Suppressor macrophage treated with lipopolysaccharide for 1 hour (primary cell): ENCODE measurements around the gene CPSF4.
A peak's percentile ranks its signal among the peaks of the same experiment; 100 is the strongest.
"Not testable (repeated sequence)": the region's sequence is repeated elsewhere in the genome, so short reads cannot be mapped to it uniquely, and the experiment has no call there.

Experiments used
- DNase-seq, 3 donors: peaks; one replicate each; pipeline ENCODE4 v3.0.0-alpha.2; 2020 to 2022

CPSF4 gene

DNA sequence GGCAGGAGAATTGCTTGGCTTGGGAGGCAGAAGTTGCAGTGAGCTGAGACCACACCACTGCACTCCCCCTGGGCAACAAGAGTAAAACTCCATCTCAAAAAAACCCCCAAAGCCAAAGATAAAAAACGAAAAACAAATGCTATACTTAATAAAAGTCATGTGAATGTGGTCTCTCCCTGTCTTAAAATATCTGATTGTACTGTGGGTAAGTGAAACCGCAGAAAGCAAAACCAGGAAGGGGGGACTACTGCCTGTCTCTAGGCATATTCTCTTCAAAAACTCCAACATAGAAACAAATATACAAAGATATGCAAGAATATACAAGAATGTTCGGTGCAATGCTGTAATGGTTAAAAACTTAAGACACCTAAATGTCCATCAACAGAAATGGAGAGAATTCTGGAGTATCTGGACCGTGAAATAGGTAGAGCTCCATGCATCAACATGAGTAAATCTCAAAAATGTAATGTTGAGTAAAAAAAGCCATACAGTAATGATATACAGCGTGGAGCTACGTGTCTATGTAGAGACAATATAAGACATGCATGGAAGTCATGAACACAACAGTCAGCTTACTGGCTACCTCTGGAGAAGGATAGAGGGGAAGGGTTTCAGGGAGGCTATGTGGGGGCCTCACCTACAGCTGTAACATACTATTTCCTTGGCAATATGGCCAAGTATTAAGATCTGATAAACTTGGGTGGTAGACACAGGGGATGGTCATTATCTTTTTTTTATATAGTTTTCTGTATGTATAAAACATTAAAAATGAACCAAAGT, 59.2 kb downstream of the CPSF4 start:
- no peak for DNase-seq

DNA sequence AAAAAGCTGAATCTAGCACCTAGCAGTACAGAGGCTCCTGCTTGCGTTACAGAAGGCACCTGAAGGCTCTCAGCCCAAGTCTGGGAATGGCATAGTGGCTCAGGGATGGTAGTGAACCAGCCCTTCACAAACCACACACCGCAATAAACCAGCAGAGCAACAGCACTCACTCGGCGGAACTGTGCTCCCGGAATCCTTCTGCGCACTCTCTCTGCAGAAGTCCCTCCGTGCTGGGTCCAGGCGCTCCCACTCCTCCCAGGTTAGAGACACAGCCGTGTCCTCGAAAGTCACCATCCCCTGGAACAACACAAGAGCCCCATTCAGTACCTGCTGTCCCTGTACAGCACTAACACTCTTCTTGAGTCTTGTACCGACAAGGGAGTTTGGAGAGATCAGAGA, 59.8 kb downstream of the CPSF4 start:
- DNase-seq, result no peak

DNA sequence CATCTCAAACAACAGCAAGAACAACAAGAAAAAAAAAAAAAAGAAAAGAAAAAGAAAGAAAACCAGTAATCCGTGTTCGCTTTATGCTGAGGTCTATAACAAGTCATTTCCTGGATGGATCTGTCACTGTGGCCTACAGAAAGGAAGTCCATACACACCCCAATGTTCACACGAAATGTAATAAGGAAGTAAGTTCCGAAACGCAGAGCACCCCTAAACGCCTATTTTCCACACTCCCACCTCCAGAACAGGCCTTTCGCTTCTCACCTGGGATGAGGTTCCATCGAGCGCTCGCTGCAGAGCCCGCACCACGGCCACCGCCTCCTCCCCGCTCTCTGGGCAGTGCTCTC, 60.6 kb downstream of the CPSF4 start:
- DNase-seq, result peak; percentile 48 to 66 (median 55)

DNA sequence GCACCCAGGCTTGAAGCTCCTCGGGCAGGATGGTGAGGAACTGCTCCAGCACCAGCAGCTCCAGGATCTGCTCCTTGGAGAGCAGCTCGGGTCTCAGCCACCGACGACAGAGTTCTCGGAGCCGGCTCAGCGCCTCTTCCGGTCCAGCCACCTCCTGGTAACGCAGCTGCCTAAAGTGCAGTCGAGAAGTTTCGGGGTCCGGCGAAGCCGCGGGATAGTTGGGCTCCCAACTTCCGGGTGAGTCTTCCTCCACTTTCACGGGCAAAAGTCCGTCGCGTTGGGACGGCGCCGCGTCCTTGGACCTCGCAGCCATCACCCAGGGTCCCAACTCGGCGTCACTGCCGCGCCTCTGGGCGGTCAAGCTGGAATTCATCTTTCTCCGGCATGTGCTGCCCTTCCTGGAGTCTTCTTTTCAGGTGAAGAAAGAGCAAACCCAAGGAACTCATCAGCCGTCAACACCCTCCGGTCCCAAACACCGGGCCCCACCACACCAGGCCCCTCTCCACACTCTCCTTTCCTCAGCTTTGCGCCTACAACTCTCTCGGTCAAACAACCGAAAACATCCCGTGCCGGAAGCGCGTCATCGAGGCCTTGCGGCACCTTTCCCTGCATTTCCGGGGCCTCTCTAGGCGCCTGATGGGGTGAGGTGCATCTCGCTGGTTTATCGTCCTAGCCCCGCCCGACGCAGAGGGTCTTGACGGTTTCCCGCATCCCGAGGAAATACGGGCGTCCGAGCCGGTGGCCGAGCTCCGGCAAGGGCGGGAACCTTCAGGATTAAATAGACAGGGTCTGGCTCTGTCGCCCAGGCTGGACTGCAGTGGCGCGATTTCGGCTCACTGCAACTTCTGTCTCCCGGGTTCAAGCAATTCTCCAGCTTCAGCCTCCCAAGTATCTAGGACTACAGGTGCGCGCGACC, 61.2 kb downstream of the CPSF4 start, which contains the start of gene ZNF394:
ZNF394 (minus strand) TSS at position 561 of the 916 bp plus-strand sequence; CDS start at position 373, 188 bp downstream.
- peak; percentile 94 to 95 (median 95) for DNase-seq

DNA sequence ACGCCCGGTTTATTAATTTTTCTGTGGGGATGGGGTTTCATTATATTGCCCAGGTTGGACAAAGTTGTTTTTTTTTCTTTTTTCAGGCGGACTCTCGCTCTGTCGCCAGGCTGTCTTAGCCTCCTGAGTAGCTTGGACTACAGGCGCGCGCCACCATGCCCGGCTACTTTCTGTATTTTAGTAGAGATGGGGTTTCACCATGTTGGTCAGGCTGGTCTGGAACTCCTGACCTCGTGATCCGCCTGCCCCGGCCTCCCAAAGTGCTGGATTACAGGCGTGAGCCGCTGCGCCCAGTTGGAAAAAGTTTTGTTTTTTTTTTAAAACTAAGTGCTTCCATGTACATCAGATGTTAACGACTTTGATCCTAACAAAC, 61.9 kb downstream of the CPSF4 start:
- DNase-seq, result no peak

DNA sequence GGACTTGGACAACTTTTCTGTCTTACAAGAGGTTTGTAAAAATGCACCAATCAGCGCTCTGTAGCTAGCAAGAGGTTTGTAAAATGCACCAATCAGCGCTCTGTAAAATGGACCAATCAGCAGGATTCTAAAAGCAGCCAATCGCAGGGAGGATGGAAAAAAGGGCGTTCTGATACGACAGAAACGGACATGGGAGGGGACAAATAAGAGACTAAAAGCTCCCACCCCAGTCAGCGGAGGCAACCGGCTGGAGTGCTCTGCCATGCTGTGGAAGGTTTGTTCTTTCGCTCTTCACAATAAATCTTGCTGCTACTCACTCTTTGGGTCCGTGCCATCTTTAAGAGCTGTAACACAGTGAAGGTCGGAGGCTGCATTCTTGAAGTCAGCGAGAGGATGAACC, 62.5 kb downstream of the CPSF4 start:
- DNase-seq, result not testable (repeated sequence)

DNA sequence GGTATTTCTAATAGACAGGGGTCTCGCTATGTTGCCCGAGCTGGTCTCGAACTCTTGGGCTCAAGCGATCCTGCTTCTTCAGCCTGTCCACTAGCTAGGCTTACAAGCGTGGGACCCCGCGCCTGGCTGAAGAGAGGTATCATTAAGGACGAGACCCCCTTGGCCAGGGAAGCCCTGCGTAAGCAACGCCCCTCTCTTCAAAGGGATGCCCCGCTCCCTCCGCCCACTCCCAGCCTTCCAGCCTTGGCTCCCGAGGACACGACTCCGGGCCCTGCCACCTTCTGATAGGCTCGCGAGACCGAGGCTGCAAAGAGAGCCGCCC, 65.5 kb downstream of the CPSF4 start:
- DNase-seq, result peak in 1 of 3 donors; percentile 98

DNA sequence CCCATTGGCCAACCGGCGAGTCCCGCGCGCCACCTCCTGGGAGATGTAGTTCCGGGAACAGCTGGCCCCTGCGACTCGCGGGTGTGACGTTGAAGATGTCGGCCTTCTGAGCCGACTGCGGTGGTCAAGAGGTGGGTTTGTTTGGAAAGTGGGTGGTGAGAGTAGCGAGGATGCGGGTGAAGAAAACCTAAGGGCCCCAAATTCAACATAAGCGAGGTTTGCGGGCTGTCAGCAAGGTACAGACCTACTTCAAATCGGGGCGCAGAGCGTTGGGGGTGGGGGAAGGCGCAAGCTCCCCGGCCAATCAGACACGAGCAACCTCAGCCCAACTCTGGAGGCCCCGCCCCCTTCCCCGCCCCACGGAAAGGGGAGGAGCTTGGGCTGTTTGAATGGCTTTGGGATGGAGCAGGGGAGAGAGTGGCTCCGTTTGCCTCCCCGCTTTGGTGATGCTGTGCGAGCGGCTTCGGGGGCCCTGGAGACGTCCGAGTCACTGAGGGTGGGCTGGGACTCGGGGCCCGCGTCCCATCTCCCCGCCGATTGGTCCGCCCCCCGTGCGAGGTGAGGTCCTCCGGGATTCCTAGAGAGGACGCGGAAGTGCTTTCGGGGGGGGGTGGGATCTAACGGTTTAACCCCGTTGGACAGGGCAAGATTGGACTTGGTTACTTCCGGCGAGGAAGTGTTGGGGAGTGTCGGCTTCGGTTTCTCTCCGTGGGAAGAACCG, 66.0 kb downstream of the CPSF4 start, which contains the start of gene ZKSCAN5:
ZKSCAN5 (plus strand) TSS at position 60 of the 721 bp plus-strand sequence. CDS start 1,383 bp downstream, outside the sequence.
- DNase-seq, result peak; percentile 94 to 99 (median 99)

DNA sequence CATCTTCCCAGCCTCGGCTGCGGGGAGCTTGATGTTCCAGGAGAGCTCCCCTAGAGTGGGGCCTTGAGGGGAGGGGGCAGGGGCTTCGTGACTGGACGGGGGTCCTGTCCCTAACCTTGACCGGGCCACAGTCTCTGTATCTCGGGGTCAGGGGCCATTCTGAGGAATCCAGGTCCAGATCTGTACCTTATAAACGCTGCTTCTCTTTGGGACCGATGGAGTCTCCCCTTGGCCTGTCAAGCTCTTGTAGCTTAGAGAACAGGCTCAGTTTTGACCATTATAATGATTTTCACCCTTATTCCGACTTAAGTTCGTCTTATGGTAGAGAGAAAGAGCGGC, 66.5 kb downstream of the CPSF4 start:
- no peak for DNase-seq
